IMR-90 (cell line): ENCODE measurements around the gene CDH7. TPM values are rescaled to one million over a fixed set of nuclear protein-coding genes. Genes with fewer than 3 reads are reported as not detected.

Experiments used
- ATAC-seq: fragments of 200-7000 bp; cut with Tn5 transposase; 2 replicates; pipeline ENCODE4 v1.9.1; 2020; ENCODE audit warnings: low read depth, mild to moderate bottlenecking, moderate library complexity
- BruUV-seq: library from RNA; stranded (reverse); fragments of 400-500 nt; replicated peaks from 2 replicates; lab custom pipeline; 2021; lab: Mats Ljungman, UMichigan
- CTCF ChIA-PET: fragments of 300-600 bp; formaldehyde crosslinking; extraction: SDS; loops from one replicate; lab custom pipeline; 2021; ENCODE audit warnings: antibody characterized with exemption; lab: Yijun Ruan, JAX
- POLR2A ChIA-PET: fragments of 300-600 bp; sonication (Branson Sonifier 250); formaldehyde crosslinking; loops from one replicate; lab custom pipeline; 2022; ENCODE audit warnings: antibody characterized with exemption; ENCODE audit not compliant: unreplicated experiment; lab: Charles Lee
- DNase-seq: peaks from one replicate; pipeline ENCODE4 v3.0.0; 2013
- H2AFZ ChIP-seq: replicated peaks from 2 replicates; pipeline ENCODE3; 2013; ENCODE audit warnings: low read length, mild to moderate bottlenecking; ENCODE audit not compliant: poor library complexity
- H2AK5ac ChIP-seq: 2 replicates; pipeline ENCODE4 v1.6.1; 2013; ENCODE audit warnings: low read depth, low read length, inconsistent platforms
- H2AK9ac ChIP-seq: replicated peaks from 2 replicates; pipeline ENCODE3; 2013; ENCODE audit warnings: mild to moderate bottlenecking, low read depth, low read length, moderate library complexity; ENCODE audit not compliant: poor library complexity
- H2BK120ac ChIP-seq: 2 replicates; pipeline ENCODE4 v1.6.1; 2013; ENCODE audit warnings: low read depth, low read length, inconsistent platforms
- H2BK15ac ChIP-seq: 3 replicates; pipeline ENCODE4 v1.6.1; 2013; ENCODE audit warnings: low read depth, low read length, inconsistent platforms
- H2BK20ac ChIP-seq: 2 replicates; pipeline ENCODE4 v1.6.1; 2013; ENCODE audit warnings: low read depth, mild to moderate bottlenecking, inconsistent platforms, low read length, moderate library complexity
- H2BK5ac ChIP-seq: 2 replicates; pipeline ENCODE4 v1.6.1; 2013; ENCODE audit warnings: mild to moderate bottlenecking, low read depth, low read length, inconsistent platforms; ENCODE audit not compliant: poor library complexity, severe bottlenecking
- H3K14ac ChIP-seq: replicated peaks from 2 replicates; pipeline ENCODE4 v1.6.1; 2013; ENCODE audit warnings: low read depth, low read length, inconsistent platforms
- H3K18ac ChIP-seq: 2 replicates; pipeline ENCODE4 v1.6.1; 2013; ENCODE audit warnings: low read depth, low read length, control low read depth
- H3K23ac ChIP-seq: 2 replicates; pipeline ENCODE4 v1.6.1; 2013; ENCODE audit warnings: low read depth, low read length, inconsistent platforms
- H3K27ac ChIP-seq: 2 replicates; pipeline ENCODE4 v1.5.1; 2013; ENCODE audit warnings: mild to moderate bottlenecking, control low read depth, low read length; ENCODE audit not compliant: insufficient read depth
- H3K27me3 ChIP-seq: 2 replicates; pipeline ENCODE4 v1.6.1; 2013; ENCODE audit warnings: low read length; ENCODE audit not compliant: control insufficient read depth, insufficient read depth
- H3K36me3 ChIP-seq: 2 replicates; pipeline ENCODE4 v1.6.1; 2013; ENCODE audit warnings: low read length, mixed read lengths; ENCODE audit not compliant: control insufficient read depth, insufficient read depth
- H3K4ac ChIP-seq: 2 replicates; pipeline ENCODE4 v1.6.1; 2013; ENCODE audit warnings: low read depth, low read length, inconsistent platforms
- H3K4me1 ChIP-seq: 2 replicates; pipeline ENCODE4 v1.6.1; 2013; ENCODE audit warnings: low read length, mixed read lengths; ENCODE audit not compliant: control insufficient read depth, insufficient read depth
- H3K4me2 ChIP-seq: 2 replicates; pipeline ENCODE4 v1.6.1; 2013; ENCODE audit warnings: low read depth, mild to moderate bottlenecking, control low read depth, low read length, moderate library complexity
- H3K4me3 ChIP-seq: 2 replicates; pipeline ENCODE4 v1.5.1; 2013; ENCODE audit warnings: low read depth, mild to moderate bottlenecking, control low read depth, low read length, moderate library complexity; ENCODE audit not compliant: insufficient read depth
- H3K56ac ChIP-seq: 2 replicates; pipeline ENCODE4 v1.6.1; 2013; ENCODE audit warnings: low read length, inconsistent platforms; ENCODE audit not compliant: insufficient read depth; ENCODE audit errors: extremely low read depth
- H3K79me1 ChIP-seq, 2 experiments: 2 replicates each; pipeline ENCODE4 v1.6.1; 2013; ENCODE audit warnings: low read length in 2 of 2, inconsistent platforms in 1 of 2, low read depth in 1 of 2
- H3K9ac ChIP-seq: 2 replicates; pipeline ENCODE4 v1.6.1; 2013; ENCODE audit warnings: low read depth, low read length, control low read depth
- H3K9me1 ChIP-seq: 2 replicates; pipeline ENCODE4 v1.6.1; 2013; ENCODE audit warnings: low read length, inconsistent platforms; ENCODE audit not compliant: insufficient read depth
- H3K9me3 ChIP-seq: 2 replicates; pipeline ENCODE4 v1.6.1; 2013; ENCODE audit warnings: low read length; ENCODE audit not compliant: control insufficient read depth, insufficient read depth
- H4K20me1 ChIP-seq: 2 replicates; pipeline ENCODE4 v1.6.1; 2013; ENCODE audit warnings: low read length, inconsistent platforms; ENCODE audit not compliant: insufficient read depth
- H4K5ac ChIP-seq: 2 replicates; pipeline ENCODE4 v1.6.1; 2013; ENCODE audit warnings: mild to moderate bottlenecking, low read depth, low read length, control low read depth
- H4K8ac ChIP-seq, 2 experiments: 2 replicates each; pipeline ENCODE4 v1.6.1; 2013; ENCODE audit warnings: low read depth in 2 of 2, low read length in 2 of 2, control low read depth in 1 of 2, inconsistent platforms in 1 of 2
- H4K91ac ChIP-seq: 2 replicates; pipeline ENCODE4 v1.6.1; 2013; ENCODE audit warnings: low read depth, low read length, inconsistent platforms; ENCODE audit not compliant: insufficient read depth
- BHLHE40 ChIP-seq: fragments of 150-350 bp; IDR thresholded peaks from 2 replicates; pipeline ENCODE4 v1.6.1; 2016; ENCODE audit warnings: mild to moderate bottlenecking, low read depth, low read length
- CEBPB ChIP-seq: IDR thresholded peaks from 2 replicates; pipeline ENCODE4 v1.6.1; 2012; ENCODE audit warnings: low read depth, low read length, improper control_type of control experiment
- CHD1 ChIP-seq: IDR thresholded peaks from 2 replicates; pipeline ENCODE4 v1.6.1; 2012; ENCODE audit warnings: low read depth, low read length, improper control_type of control experiment
- FOS ChIP-seq: fragments of 150-350 bp; IDR thresholded peaks from 2 replicates; pipeline ENCODE4 v1.6.1; 2016; ENCODE audit warnings: low read depth, low read length
- MAFK ChIP-seq: IDR thresholded peaks from 2 replicates; pipeline ENCODE4 v1.6.1; 2012; ENCODE audit warnings: low read depth, low read length, improper control_type of control experiment
- MAZ ChIP-seq: IDR thresholded peaks from 2 replicates; pipeline ENCODE4 v1.6.1; 2012; ENCODE audit warnings: low read depth, mild to moderate bottlenecking, low read length, improper control_type of control experiment, moderate library complexity, borderline replicate concordance
- MXI1 ChIP-seq: IDR thresholded peaks from 2 replicates; pipeline ENCODE4 v1.6.1; 2012; ENCODE audit warnings: low read depth, mild to moderate bottlenecking, low read length, moderate library complexity, borderline replicate concordance
- NFE2L2 ChIP-seq: fragments of 150-350 bp; IDR thresholded peaks from 2 replicates; pipeline ENCODE4 v1.6.1; 2016; ENCODE audit warnings: low read depth, mild to moderate bottlenecking, low read length
- POLR2A ChIP-seq: IDR thresholded peaks from 2 replicates; pipeline ENCODE4 v1.6.1; 2012; ENCODE audit warnings: mild to moderate bottlenecking, low read depth, low read length
- RAD21 ChIP-seq: IDR thresholded peaks from 2 replicates; pipeline ENCODE4 v1.6.1; 2012; ENCODE audit warnings: low read length, improper control_type of control experiment
- RCOR1 ChIP-seq: IDR thresholded peaks from 2 replicates; pipeline ENCODE4 v1.6.1; 2012; ENCODE audit warnings: mild to moderate bottlenecking, low read length, improper control_type of control experiment; ENCODE audit not compliant: insufficient replicate concordance
- RFX5 ChIP-seq: IDR thresholded peaks from 2 replicates; pipeline ENCODE4 v1.8.0; 2012; ENCODE audit warnings: low read depth, mild to moderate bottlenecking, low read length, moderate library complexity
- SMC3 ChIP-seq: fragments of 150-350 bp; IDR thresholded peaks from 2 replicates; pipeline ENCODE4 v1.6.1; 2016; ENCODE audit warnings: low read depth, mild to moderate bottlenecking, antibody characterized with exemption, low read length, moderate library complexity
- WGBS, 2 experiments: methylation state at CpG; one replicate each; pipeline versions ENCODE4 v1.1.5 to v1.1.7; 2013; ENCODE audit warnings: missing lambda C conversion rate in 2 of 2; ENCODE audit not compliant: insufficient read length in 1 of 2; ENCODE audit errors: extremely low coverage in 2 of 2; 5-methylcytosine and 5-hydroxymethylcytosine counted together
- dilution Hi-C: fragments of 300-500 bp; cut with HindIII; formaldehyde crosslinking; loops from one replicate; pipeline ENCODE4 v1.14.3; 2018; ENCODE audit warnings: low sequenced_read_pairs; ENCODE audit not compliant: unreplicated experiment
- in situ Hi-C: fragments of 300-500 bp; cut with MboI; formaldehyde crosslinking; loops from 3 replicates; pipeline ENCODE4 v1.14.3; 2019; ENCODE audit warnings: low sequenced_read_pairs, inconsistent platforms, mixed read lengths
- intact Hi-C: fragments of 100-400 bp; cut with micrococcal nuclease; formaldehyde crosslinking; loops from 2 replicates; pipeline ENCODE4 v1.10.0; 2022
- polyA plus RNA-seq, 3 experiments: library from polyadenylated mRNA; depleted of rRNA; stranded (reverse); fragments of >200 nt; gene quantifications; 2 replicates each; pipeline ENCODE4 v1.2.3, GENCODE V29; 2012; ENCODE audit warnings: low replicate concordance in 1 of 3
- total RNA-seq: library from RNA; depleted of rRNA; stranded (reverse); fragments of >200 nt; gene quantifications from 2 replicates; pipeline ENCODE4 v1.2.3, GENCODE V29; 2012
- TF ChIP-seq, protein P1 (sequence below): fragments of 150-350 bp; IDR thresholded peaks from 2 replicates; pipeline ENCODE4 v1.6.1; 2016; ENCODE audit warnings: low read depth, mild to moderate bottlenecking, low read length, moderate library complexity, borderline replicate concordance
- TF ChIP-seq, protein P2 (sequence below): conservative IDR thresholded peaks from 2 replicates; pipeline ENCODE4 v1.5.1; 2012; ENCODE audit warnings: mild to moderate bottlenecking, low read depth, low read length, improper control_type of control experiment
- TF ChIP-seq, protein P3 (sequence below): fragments of 150-350 bp; IDR thresholded peaks from 2 replicates; pipeline ENCODE4 v1.6.1; 2017; ENCODE audit warnings: mild to moderate bottlenecking, antibody characterized with exemption, low read length, low read depth

CDH7 gene
- total and polyA plus RNA-seq, 2 of the 4 experiments (the other 2 are of a cell fraction), result not detected

DNA sequence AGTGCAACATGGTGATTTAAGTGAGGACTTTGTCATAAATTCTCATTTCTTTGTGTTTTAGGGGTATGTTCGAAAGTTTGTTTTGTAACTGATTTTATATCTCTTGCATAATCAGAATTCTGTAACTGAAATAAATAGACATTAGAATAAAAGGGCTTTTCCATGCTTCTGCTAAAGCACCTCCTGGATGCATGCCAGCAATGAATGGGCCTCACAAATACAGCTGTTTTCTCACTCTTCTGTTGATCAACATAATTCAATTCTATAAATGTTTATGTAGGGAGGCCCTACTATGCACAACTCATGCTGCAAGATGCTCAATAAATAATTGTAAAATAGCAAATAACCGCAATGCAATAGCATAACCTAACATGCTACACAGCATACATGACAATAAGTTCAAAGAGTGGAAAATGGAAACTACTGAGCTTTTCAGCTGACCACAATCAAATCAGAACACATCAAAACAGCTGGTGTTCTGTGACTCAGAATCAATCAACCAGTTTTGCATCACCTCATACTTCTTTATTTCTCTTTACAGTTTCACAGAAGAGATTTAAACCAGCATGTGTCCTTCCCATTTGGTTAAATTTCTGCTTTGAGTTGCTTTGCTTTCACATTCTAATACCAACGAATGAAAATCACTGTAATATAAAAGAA is 11.0 kb downstream of the CDH7 start:
- TF ChIP-seq MXI1, result no peak
- TF ChIP-seq, protein P1, sequence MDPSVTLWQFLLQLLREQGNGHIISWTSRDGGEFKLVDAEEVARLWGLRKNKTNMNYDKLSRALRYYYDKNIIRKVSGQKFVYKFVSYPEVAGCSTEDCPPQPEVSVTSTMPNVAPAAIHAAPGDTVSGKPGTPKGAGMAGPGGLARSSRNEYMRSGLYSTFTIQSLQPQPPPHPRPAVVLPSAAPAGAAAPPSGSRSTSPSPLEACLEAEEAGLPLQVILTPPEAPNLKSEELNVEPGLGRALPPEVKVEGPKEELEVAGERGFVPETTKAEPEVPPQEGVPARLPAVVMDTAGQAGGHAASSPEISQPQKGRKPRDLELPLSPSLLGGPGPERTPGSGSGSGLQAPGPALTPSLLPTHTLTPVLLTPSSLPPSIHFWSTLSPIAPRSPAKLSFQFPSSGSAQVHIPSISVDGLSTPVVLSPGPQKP, result no peak
- no peak for TF ChIP-seq FOS
- TF ChIP-seq MAFK, result no peak
- TF ChIP-seq, protein P2, sequence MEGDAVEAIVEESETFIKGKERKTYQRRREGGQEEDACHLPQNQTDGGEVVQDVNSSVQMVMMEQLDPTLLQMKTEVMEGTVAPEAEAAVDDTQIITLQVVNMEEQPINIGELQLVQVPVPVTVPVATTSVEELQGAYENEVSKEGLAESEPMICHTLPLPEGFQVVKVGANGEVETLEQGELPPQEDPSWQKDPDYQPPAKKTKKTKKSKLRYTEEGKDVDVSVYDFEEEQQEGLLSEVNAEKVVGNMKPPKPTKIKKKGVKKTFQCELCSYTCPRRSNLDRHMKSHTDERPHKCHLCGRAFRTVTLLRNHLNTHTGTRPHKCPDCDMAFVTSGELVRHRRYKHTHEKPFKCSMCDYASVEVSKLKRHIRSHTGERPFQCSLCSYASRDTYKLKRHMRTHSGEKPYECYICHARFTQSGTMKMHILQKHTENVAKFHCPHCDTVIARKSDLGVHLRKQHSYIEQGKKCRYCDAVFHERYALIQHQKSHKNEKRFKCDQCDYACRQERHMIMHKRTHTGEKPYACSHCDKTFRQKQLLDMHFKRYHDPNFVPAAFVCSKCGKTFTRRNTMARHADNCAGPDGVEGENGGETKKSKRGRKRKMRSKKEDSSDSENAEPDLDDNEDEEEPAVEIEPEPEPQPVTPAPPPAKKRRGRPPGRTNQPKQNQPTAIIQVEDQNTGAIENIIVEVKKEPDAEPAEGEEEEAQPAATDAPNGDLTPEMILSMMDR, result no peak
- no peak for TF ChIP-seq POLR2A
- TF ChIP-seq RAD21, result no peak
- TF ChIP-seq RCOR1, result no peak
- no peak for TF ChIP-seq MAZ
- no peak for TF ChIP-seq SMC3
- TF ChIP-seq NFE2L2, result no peak
- TF ChIP-seq CHD1, result no peak
- no peak for TF ChIP-seq RFX5
- TF ChIP-seq CEBPB, result no peak
- TF ChIP-seq, protein P3, sequence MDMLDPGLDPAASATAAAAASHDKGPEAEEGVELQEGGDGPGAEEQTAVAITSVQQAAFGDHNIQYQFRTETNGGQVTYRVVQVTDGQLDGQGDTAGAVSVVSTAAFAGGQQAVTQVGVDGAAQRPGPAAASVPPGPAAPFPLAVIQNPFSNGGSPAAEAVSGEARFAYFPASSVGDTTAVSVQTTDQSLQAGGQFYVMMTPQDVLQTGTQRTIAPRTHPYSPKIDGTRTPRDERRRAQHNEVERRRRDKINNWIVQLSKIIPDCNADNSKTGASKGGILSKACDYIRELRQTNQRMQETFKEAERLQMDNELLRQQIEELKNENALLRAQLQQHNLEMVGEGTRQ, result no peak
- no peak for TF ChIP-seq BHLHE40
- no peaks in the 10 kb centered on the region for H3K27me3 ChIP-seq
- H2AFZ ChIP-seq, result no peak overlapping the region
- dilution Hi-C loops, result no loop called here
- no peak overlapping the region for H2BK15ac ChIP-seq
- no peaks in the 10 kb centered on the region for H3K4me1 ChIP-seq
- no peak overlapping the region for H4K8ac ChIP-seq
- H3K27ac ChIP-seq, result no peak overlapping the region
- H4K5ac ChIP-seq, result no peak overlapping the region
- H3K18ac ChIP-seq, result no peak overlapping the region
- no peak overlapping the region for H3K4me2 ChIP-seq
- no TSS peak for BruUV-seq
- ChIA-PET CTCF (no interaction called here), POLR2A (no interaction called here)
- H4K20me1 ChIP-seq, result no peaks in the 10 kb centered on the region
- no CpG with 5 or more reads among the region's 3 CpGs for WGBS, 2 experiments
- in situ Hi-C loops, result no loop called here
- no peak overlapping the region for H3K56ac ChIP-seq
- no peak overlapping the region for H3K4me3 ChIP-seq
- H2AK5ac ChIP-seq, result no peak overlapping the region
- DNase-seq (no peak), ATAC-seq (no peak)
- no peak overlapping the region for H3K4ac ChIP-seq
- H3K9me3 ChIP-seq, result peaks cover 3% of the 10 kb centered on the region; the same call in 1 of the 2 replicates
- intact Hi-C loops, result no loop called here
- no peak overlapping the region for H3K23ac ChIP-seq
- no peak overlapping the region for H2AK9ac ChIP-seq
- no peak overlapping the region for H2BK20ac ChIP-seq
- no peak overlapping the region for H2BK5ac ChIP-seq
- no peak overlapping the region for H3K9ac ChIP-seq
- H2BK120ac ChIP-seq, result no peak overlapping the region
- no peak overlapping the region for H3K14ac ChIP-seq
- no peaks in the 10 kb centered on the region for H3K79me1 ChIP-seq
- H4K91ac ChIP-seq, result no peak overlapping the region
- H3K36me3 ChIP-seq, result no peaks in the 10 kb centered on the region
- H3K9me1 ChIP-seq, result no peaks in the 10 kb centered on the region
